ENCODE measurements around the gene MFNG.

MFNG gene

DNA sequence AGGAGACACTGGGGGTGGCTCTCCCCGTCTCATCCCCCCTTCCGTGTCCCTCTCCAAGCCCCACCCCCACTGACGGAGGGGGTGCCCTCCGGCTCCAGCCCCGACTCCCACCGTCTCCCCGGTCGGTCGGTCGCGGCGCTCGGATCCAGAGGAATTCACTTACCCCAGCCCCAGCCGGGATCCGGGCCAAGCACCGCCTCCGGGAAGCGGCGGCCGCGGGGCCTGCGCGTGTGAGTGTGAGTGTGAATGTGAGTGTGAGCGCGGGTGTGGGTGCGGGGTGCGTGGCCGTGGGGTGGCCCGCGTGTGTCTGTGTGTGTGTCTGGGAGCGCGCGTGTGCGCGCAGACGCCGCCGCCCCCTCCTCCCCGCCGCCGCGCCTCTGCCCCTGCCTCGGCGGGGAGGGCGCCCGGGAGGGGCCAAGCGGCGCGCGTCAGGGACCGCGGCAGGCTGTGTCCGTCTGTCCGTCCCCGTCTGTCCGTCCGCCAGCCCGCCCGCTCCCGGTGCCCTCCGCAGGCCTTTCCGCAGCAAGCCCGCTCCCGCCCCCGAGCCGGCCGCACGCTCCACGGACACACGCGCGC, 59.0 kb downstream of the MFNG start, which contains the start of gene ELFN2:
ELFN2 (minus strand) TSS at position 345 of the 576 bp plus-strand sequence. CDS start 51,945 bp downstream, outside the sequence.
- DNase-seq, result peak in 8 of 58 donors; percentile 20 to 64 (median 35)

DNA sequence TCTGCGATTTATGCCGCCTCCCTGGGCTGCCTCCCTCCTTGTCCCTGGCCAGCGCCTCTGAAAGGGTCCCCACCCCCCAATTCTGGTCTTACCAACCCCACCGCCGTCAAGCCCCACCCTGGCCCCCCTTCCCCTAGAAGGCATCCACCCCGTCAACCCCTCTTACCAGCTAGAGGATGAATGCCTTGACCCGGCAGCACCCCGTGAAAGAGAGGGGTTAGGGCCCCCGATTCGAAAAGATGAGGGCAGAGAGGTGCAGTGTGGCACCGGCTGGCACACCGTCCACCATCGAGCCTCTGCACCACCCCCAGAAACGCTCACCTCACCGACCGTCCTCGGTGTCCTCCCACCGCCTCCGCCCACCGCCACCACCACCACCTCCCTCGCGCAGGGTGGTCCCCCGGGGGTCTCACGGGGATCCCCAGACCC, 59.5 kb downstream of the MFNG start:
- DNase-seq, result no peak

DNA sequence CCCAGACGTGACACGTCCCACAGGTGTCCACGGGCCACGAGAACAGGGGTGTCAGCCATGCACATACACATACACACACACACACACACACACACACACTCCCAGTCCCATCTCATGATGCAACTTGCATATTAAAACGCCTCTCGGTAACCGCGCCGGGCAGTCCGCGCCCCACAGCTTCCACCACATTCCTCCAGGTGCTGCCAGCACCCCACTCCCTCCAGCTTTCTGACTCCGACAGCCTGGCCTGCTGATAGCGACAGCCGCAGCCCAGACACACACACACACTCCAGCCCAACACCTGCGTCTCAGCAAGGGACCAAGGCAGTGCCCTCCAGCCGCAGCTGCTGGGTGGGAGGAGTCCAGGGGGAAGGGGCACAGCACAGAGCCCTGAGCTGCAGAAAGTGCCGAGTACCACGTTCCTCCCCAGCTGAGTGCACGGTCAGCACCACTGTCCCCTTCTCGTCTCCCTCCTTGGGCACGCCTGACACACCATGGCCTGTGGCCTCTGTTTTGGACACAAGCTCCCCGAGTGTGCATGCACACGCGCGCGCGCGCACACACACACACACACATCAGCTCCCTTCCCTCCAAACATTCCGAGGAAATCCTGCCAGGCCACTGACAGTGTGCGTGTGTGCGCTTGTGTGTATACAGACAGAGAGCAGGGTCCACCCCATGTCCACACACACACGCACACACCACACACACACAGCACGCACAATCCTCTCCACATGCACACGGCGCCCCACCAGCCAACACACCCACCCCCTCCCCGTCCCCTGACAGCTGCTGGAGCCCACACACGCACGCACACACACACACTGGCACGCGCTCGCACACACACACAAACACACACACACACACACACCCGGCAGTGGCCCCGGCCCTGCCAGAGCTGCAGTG, 60.1 kb downstream of the MFNG start:
- DNase-seq, result peak in 3 of 58 donors; percentile 33 to 42 (median 40)

DNA sequence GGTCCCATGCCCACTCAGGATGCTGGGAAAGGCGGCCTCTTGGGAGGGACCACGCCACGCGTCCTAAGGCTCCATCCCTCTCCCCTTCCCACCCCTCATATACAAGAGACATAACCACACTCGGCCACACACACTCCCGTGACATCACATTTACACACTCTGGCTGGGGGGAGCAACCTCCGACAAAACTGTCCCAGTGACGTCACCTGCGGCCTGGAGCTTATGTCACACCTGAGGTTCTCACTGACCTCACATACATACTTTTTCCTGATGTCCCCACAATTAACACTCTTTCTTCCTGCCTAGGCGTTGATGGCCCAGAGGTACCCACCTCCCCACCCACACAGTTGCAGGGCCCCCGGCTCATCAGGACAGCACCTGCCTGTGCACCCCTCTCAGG, 60.8 kb downstream of the MFNG start:
- DNase-seq, result no peak

DNA sequence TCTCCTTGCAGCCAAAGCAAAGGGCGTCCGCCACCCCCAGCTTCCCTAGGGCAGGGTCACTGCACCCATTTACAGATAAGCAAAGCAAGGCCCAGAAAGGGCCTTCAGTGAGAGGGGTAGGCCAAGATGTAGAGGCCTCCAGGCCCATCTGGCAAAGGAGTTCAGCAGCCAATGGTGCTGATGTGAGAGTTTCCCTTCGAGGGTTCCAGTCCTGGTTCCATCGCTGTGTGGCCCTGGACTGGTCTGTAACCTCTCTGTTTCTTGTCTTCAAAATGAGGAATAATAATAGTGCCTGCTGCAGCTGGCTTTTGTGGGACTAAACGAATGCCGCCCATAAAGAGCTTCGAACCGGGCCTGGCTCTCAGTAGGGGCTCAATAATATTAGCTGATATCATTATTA, 62.9 kb downstream of the MFNG start:
- no peak for DNase-seq

DNA sequence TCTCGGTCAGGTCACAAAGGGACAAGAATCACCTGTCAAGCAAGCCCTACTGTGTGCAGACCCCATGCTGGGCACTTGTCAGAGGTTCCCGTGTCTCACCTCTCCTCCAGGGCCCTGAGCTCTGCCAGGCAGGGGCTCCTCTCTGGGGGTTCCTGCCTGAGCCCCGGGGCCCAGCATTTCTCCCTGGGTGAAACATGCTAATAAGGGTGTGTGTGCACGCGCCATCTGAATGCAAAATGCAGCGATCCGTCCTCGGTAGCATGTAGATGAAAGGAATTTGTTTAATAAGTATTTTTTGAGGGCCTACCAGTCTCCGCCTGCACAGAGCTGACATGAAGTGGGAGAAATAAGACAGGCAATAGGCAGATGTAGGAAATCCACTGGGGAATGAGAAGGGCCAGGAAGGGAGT, 64.7 kb downstream of the MFNG start:
- no peak for DNase-seq

DNA sequence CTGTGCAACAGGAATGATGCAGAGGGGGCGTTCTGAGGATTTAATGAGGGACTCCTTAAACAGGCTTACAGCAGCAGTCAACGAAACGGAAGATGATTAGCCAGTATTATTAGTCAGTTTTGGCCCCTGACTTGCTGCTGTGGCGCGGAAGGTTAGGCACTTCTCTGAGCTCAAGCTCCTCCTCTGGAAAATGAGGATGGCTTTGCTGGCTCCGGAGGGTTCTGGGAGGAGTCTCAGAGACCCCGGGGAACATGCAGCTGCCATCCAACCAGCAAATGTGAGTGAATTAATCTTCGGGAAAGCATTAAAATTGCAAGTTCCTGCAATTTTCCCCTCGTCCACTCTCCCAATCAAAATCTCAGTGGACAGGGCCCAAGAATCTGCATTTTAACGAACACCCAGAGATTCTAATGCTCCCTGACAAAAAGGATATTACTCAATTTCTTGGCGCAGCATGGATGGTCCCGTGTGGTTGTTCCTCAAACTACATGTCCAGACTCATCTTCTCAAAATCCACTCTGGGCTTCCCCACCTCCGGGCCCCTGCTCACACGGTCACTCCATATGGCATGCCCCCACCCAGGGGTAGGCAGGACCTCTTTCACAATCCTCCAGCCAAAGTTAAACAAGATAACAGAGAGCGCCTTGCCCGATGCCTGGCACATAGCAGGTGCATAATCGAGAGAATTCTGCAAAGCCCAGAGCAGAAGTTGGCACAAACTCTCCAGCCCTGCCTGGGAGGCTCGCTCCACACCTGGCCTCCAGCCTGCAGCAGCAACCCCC, 65.3 kb downstream of the MFNG start:
- DNase-seq, result peak in 1 of 58 donors; percentile 10

DNA sequence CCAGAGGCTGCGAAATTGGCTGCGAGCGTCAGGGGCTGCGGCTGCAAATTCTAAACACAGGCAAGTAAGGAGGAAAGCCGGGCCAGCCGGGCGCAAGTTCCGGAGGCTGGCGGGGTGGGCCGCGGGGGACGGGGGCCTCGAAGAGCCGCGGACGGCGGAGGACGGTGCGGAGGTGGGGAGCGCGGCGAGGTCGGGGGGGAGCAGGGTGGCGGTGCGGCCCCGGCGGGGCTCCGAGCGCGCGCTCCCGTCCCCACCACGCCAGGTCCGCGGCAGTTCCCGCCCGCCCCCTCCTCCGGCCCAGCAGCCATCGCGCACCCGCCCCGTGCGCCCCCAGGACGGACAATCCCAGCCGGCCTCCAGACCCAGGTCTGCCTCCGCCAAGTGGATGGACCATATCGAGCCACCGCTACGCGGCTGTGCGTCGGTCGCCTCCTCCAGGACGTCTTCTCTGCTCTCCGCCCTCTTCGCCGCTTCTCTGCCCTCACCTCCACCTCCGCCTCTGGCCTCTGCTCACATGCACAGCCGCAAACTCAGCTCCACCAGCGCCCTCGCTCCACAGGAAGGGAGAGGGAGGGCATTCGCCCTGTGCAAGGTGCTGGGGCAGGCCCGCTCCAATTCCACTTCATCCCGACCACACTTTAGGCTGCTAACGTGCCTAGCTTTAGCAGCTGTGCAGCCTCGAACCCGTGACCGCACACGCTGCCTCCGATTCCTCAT, 66.1 kb downstream of the MFNG start:
- no peak for DNase-seq

DNA sequence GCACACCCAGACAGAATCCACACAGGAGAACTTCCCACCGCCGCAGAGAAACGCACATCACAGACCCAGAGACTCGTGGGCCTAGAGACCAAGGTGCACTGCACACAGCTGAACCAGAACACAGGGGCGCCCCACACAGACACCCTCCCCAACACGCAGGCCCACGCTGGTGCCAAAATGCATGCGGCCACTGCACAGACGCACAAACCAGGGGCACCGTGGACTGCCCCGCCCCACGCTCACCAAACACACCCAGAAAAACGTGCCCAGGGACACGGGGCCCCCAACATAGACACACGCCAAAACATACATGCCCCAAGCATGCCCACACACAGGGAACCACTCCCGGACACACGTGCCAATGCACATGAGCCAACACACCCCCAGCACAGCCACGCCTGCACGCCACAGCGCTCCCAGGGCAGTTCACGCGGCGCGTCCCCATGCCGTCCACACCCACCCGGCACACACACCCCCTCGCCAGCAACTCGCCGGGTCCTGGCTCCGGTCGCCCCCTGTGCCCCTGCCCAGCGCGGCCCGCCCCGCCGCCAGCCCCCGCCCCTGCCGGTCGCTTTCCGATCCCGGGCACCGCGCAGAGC, 66.7 kb downstream of the MFNG start:
- peak in 3 of 58 donors; percentile 17 to 42 (median 34) for DNase-seq
